H9 (cell line): Measurements from ENCODE around the gene OR5J2. TPM values are rescaled to one million over a fixed set of nuclear protein-coding genes. Genes with fewer than 3 reads are reported as not detected.

Experiments used
- total RNA-seq: library from RNA; stranded (reverse); gene quantifications from 2 replicates; pipeline ENCODE4 v1.2.1, GENCODE V29; 2021

The OR5J2 gene
- total RNA-seq, 1 experiment from 2014 or later, result not detected

Other genes with a start within 250 kb of the OR5J2 start
- not detected in 2 replicates for gene OR5I1, start 240.2 kb upstream of the OR5J2 start, total RNA-seq
- gene OR10AG1, start 206.7 kb upstream of the OR5J2 start, total RNA-seq, result not detected in 2 replicates
- gene OR5F1, start 182.0 kb upstream of the OR5J2 start, total RNA-seq, result not detected in 2 replicates
- not detected in 2 replicates for gene OR5AS1, start 149.0 kb upstream of the OR5J2 start, total RNA-seq
- not detected in 2 replicates for gene OR8I2, start 83.3 kb upstream of the OR5J2 start, total RNA-seq
- gene OR8H2, start 72.9 kb upstream of the OR5J2 start, total RNA-seq, result not detected in 2 replicates
- not detected in 2 replicates for gene OR8H3, start 54.2 kb upstream of the OR5J2 start, total RNA-seq
- not detected in 2 replicates for gene OR8J3, start 36.4 kb upstream of the OR5J2 start, total RNA-seq
- gene OR8K5, start 16.3 kb upstream of the OR5J2 start, total RNA-seq, result not detected in 2 replicates
- gene OR5T2, start 57.6 kb downstream of the OR5J2 start, total RNA-seq, result not detected in 2 replicates
- not detected in 2 replicates for gene OR5T3, start 75.6 kb downstream of the OR5J2 start, total RNA-seq
- not detected in 2 replicates for gene OR5T1, start 97.5 kb downstream of the OR5J2 start, total RNA-seq
- not detected in 2 replicates for gene OR8H1, start 115.6 kb downstream of the OR5J2 start, total RNA-seq
- not detected in 2 replicates for gene OR8K3, start 138.5 kb downstream of the OR5J2 start, total RNA-seq
- gene OR8K1, start 169.4 kb downstream of the OR5J2 start, total RNA-seq, result not detected in 2 replicates
- gene OR8J1, start 177.7 kb downstream of the OR5J2 start, total RNA-seq, result not detected in 2 replicates
- not detected in 2 replicates for gene OR8U1, start 199.0 kb downstream of the OR5J2 start, total RNA-seq
- not detected in 2 replicates for gene OR5AL1, start 236.1 kb downstream of the OR5J2 start, total RNA-seq